Lung (tissue), 12 donors: ENCODE measurements around the gene CNTNAP2. TPM values are rescaled to one million over a fixed set of nuclear protein-coding genes. Genes with fewer than 3 reads are reported as not detected.

Experiments
- ATAC-seq: fragments of 200-7000 bp; cut with Tn5 transposase; one replicate; pipeline ENCODE4 v1.9.1; 2020; ENCODE audit warnings: moderate number of reproducible peaks; ENCODE audit not compliant: insufficient read depth, low FRiP score
- DNase-seq, 3 donors: peaks; one replicate each; pipeline ENCODE4 v3.0.0-alpha.2; 2013 to 2017
- H3K27ac ChIP-seq, 2 donors: one replicate each; pipeline ENCODE4 v1.5.1; 2013; ENCODE audit warnings: mild to moderate bottlenecking in 2 of 2, moderate library complexity in 2 of 2, control low read depth in 1 of 2, inconsistent platforms in 1 of 2, low read depth in 1 of 2, low read length in 1 of 2
- H3K27me3 ChIP-seq, 3 donors: one replicate each; pipeline ENCODE4 v1.5.1; 2013; ENCODE audit warnings: low read length in 2 of 3; ENCODE audit not compliant: control insufficient read depth in 3 of 3, insufficient read depth in 3 of 3
- H3K36me3 ChIP-seq, 4 donors: one replicate each; pipeline ENCODE4 v1.5.1; 2013; ENCODE audit warnings: low read length in 4 of 4, mild to moderate bottlenecking in 1 of 4, moderate library complexity in 1 of 4; ENCODE audit not compliant: control insufficient read depth in 4 of 4, insufficient read depth in 4 of 4
- H3K4me1 ChIP-seq, 5 donors: one replicate each; pipeline ENCODE4 v1.5.1; 2013; ENCODE audit warnings: low read length in 5 of 5, mild to moderate bottlenecking in 2 of 5, moderate library complexity in 1 of 5; ENCODE audit not compliant: control insufficient read depth in 5 of 5, insufficient read depth in 5 of 5
- H3K4me3 ChIP-seq: one replicate; pipeline ENCODE4 v1.5.1; 2013; ENCODE audit warnings: mild to moderate bottlenecking, control low read depth, moderate library complexity
- H3K9ac ChIP-seq, 2 donors: one replicate each; pipeline ENCODE4 v1.5.1; 2013; ENCODE audit warnings: low read length in 2 of 2, control low read depth in 1 of 2; ENCODE audit not compliant: insufficient read depth in 1 of 2
- H3K9me3 ChIP-seq, 4 donors: one replicate each; pipeline ENCODE4 v1.5.1; 2013; ENCODE audit warnings: low read length in 3 of 4, mild to moderate bottlenecking in 1 of 4, moderate library complexity in 1 of 4; ENCODE audit not compliant: control insufficient read depth in 4 of 4, insufficient read depth in 3 of 4
- WGBS, 2 donors: extraction: QIAGEN DNeasy Blood & Tissue Kit; methylation state at CpG; one replicate each; pipeline ENCODE4 v1.1.7; 2013; 5-methylcytosine and 5-hydroxymethylcytosine counted together
- polyA plus RNA-seq, 2 donors: library from polyadenylated mRNA; stranded (reverse); fragments of 200-250 nt; gene quantifications; one replicate each; pipeline ENCODE4 v1.2.1, GENCODE V29; 2013
- total RNA-seq, 2 donors: library from RNA; depleted of rRNA in 1 of 2; stranded (reverse); fragments of >200 nt in 1 of 2; gene quantifications; one replicate each; pipeline ENCODE4 v1.2.1, GENCODE V29; 2014 to 2021
- TF ChIP-seq, protein P1 (sequence below): IDR thresholded peaks from 2 replicates; pipeline ENCODE4 v1.5.1; 2012; ENCODE audit warnings: mild to moderate bottlenecking; ENCODE audit errors: control extremely low read depth, extremely low read depth
- donor health status: control.
- donor health status: control.
- donor health status: Bipolar disorder and iron deficiency.
- donor health status: healthy.
- donor health status: DM: yes; HTN: yes; CAD: no.

The CNTNAP2 gene
- total and polyA plus RNA-seq, 4 donors, result 0.18 to 45.3 (median 0.52) TPM

DNA sequence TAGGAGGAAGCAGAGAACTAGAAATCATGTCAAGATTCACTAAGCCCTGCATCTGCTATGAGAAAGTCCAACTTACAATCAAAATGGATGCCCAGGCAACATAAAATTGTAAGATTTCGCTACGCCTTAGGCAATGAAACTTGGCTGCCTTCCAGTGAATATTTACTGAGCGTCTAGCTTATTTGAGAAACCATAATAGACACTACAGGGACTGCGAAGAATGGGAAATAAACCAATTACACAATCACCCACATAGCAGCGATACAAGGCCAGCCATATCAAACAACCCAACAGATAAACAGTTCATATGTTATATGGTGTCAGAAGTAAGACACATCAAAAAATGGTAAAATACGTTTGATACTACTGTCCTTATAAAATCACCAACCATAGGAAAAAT lies 1928.9 kb downstream of the CNTNAP2 start:
- no peak overlapping the region for H3K27ac ChIP-seq
- no peaks in the 10 kb centered on the region for H3K4me1 ChIP-seq
- no peak overlapping the region for H3K4me3 ChIP-seq
- TF ChIP-seq, protein P1, sequence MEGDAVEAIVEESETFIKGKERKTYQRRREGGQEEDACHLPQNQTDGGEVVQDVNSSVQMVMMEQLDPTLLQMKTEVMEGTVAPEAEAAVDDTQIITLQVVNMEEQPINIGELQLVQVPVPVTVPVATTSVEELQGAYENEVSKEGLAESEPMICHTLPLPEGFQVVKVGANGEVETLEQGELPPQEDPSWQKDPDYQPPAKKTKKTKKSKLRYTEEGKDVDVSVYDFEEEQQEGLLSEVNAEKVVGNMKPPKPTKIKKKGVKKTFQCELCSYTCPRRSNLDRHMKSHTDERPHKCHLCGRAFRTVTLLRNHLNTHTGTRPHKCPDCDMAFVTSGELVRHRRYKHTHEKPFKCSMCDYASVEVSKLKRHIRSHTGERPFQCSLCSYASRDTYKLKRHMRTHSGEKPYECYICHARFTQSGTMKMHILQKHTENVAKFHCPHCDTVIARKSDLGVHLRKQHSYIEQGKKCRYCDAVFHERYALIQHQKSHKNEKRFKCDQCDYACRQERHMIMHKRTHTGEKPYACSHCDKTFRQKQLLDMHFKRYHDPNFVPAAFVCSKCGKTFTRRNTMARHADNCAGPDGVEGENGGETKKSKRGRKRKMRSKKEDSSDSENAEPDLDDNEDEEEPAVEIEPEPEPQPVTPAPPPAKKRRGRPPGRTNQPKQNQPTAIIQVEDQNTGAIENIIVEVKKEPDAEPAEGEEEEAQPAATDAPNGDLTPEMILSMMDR, result no peak
- H3K9ac ChIP-seq, result no peak overlapping the region
- H3K9me3 ChIP-seq, result no peaks in the 10 kb centered on the region
- DNase-seq (peak in 2 of 3 donors; percentile 14 to 32), ATAC-seq (no peak)
- 71 to 83% methylated on average over 6 of the region's 6 CpGs for WGBS, 2 donors
- no peaks in the 10 kb centered on the region for H3K27me3 ChIP-seq
- H3K36me3 ChIP-seq, result no peaks in the 10 kb centered on the region

DNA sequence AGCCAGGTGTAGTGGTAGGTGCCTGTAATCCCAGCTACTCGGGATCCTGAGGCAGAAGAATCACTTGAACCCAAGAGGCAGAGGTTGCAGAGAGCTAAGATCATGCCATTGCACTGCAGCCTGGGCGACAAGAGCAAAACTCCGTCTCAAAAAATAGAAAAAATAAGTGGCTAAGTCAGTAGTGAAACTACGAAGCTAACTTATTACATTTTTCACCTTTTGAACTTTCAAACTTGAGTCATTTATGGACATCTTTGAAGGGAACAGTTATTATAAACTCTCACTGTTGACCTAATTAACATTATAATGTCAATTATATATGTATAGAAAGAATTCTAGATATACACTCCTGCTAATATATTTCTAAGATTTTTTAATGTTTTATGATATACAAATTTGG lies 1932.5 kb downstream of the CNTNAP2 start:
- Histone ChIP-seq H3K9ac (no peak overlapping the region), H3K4me3 (no peak overlapping the region), H3K4me1 (peaks cover 0 to 3% (median 0%) of the 10 kb centered on the region in 5 donors), H3K27me3 (no peaks in the 10 kb centered on the region), H3K27ac (no peak overlapping the region), H3K36me3 (no peaks in the 10 kb centered on the region), H3K9me3 (no peaks in the 10 kb centered on the region)
- ATAC-seq (no peak), DNase-seq (no peak)
- TF ChIP-seq, protein P1, result no peak
- 83 to 89% methylated on average over 4 of the region's 4 CpGs for WGBS, 2 donors

DNA sequence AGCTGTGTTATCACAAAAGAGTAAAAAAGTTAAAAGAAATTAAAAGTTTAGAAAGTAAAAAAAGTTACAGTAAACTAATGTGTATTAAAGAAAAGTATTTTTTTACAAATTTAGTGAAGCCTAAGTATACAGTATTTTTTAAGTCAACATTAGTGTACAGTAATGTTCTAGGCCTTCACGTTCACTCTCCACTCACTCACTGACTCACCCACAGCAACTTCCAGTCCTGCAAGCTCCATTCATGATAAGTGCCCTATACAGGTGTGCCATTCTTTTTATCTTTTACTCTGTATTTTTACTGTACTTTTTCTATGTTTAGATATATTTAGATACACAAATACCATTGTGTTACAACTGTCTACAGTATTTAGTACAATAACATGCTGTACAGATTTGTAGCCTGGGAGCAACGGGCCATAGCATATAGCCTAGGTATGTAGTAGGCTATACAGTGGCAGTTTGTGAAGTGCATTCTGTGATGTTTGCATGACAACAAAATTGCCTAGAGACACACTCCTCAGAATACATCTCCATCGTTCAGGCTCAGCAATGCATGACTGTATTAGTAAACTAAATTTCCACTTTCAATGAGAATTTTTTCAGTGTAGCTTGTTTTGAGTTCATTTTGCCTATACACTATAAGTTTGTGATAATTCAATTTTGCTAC lies 1934.0 kb downstream of the CNTNAP2 start:
- no peaks in the 10 kb centered on the region for H3K27me3 ChIP-seq
- no peak overlapping the region for H3K9ac ChIP-seq
- ATAC-seq (no peak), DNase-seq (no peak)
- TF ChIP-seq, protein P1, result no peak
- no peak overlapping the region for H3K27ac ChIP-seq
- no peaks in the 10 kb centered on the region for H3K9me3 ChIP-seq
- H3K4me3 ChIP-seq, result no peak overlapping the region
- no peaks in the 10 kb centered on the region for H3K36me3 ChIP-seq
- 74 to 84% methylated on average over 3 of the region's 3 CpGs for WGBS, 2 donors
- peaks cover 0 to 3% (median 0%) of the 10 kb centered on the region in 5 donors for H3K4me1 ChIP-seq

DNA sequence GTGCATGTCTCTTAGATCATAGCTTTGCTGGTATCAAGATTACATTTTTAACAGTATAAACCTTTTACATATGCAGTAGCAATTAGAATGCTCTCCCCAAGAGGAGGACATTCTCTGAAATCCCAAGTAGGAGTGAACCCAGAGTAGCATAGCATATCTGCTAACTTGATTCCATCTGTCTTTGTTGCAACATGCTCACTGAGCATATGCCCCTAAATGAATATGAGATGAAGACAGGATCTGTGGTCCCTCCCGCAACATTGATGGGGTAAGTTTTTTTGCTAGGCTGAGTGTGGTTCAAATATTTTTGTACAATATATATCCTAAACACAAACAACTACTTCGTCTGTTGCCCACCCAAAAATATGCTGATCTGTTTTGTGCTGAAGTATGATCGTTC lies 1939.8 kb downstream of the CNTNAP2 start:
- Histone ChIP-seq H3K9me3 (no peaks in the 10 kb centered on the region), H3K36me3 (no peaks in the 10 kb centered on the region), H3K27me3 (no peaks in the 10 kb centered on the region), H3K4me1 (peaks cover 0 to 4% (median 0%) of the 10 kb centered on the region in 5 donors), H3K9ac (no peak overlapping the region), H3K27ac (no peak overlapping the region), H3K4me3 (no peak overlapping the region)
- TF ChIP-seq, protein P1, result no peak
- 73 to 80% methylated on average over 3 of the region's 3 CpGs for WGBS, 2 donors
- ATAC-seq, result no peak
- no peak for DNase-seq
